Measurements from ENCODE around the gene PARD3.

- no peak for TF ChIP-seq CTCF (IDR thresholded peaks at IDR 0.05)
- TF ChIP-seq POLR2A (IDR thresholded peaks at IDR 0.05), result no peak
These were observed 334.8 kb downstream of the PARD3 start for GRCh38 chr10:34480345-34480744.
